Raji (cell line): ENCODE data around the gene COP1.
A peak's percentile ranks its signal among the peaks of the same experiment; 100 is the strongest.

Experiments used
- POLR2A ChIP-seq: IDR thresholded peaks from 2 replicates; pipeline ENCODE4 v1.6.1; 2011; ENCODE audit warnings: low read depth, low read length, control low read depth; ENCODE audit not compliant: insufficient read depth

Gene COP1

DNA sequence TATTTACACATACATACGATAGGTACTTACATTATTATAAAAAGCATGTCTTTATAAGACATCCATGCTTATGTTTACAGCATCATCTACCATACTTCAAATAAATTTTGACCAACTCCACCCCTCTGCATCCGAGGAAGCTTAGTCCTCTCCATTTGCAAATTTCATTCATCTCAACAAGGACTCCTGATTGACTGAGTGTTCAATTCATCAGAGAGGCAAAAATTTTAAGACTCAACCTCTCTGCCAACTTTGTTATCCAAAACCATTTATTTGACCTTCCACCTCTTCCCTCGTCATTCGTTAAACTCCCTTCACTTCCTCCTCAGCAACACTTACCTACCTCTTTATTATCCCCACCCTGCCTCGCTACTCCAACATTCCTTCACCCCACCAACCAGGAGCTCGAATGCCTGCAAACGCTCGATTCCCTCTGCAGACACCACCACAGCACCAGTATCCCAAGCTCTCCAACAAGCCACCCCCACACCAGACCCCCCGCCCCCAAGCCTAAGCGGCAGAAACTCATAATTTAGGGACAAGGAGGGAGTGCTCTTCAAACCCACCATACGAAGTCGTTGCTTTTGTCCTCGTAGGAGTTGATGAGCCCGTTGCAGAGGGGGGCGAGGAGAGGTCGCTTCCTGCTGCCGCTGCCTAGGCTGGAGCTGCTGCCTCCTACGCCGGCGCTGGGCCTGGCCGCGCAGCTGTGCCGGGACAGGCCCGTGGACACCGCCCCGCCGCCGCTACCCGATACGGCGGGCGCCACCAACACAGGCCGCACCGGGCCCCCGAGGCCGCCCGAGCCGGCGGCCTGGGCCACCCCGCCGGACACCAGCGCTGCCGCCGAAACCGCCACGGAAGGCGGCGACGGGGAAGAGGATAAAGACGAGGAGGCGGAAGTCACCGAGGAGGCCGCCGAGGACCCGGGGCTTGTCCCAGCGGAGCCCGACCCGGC is 803 bp downstream of the COP1 start:
- TF ChIP-seq POLR2A, result no peak

DNA sequence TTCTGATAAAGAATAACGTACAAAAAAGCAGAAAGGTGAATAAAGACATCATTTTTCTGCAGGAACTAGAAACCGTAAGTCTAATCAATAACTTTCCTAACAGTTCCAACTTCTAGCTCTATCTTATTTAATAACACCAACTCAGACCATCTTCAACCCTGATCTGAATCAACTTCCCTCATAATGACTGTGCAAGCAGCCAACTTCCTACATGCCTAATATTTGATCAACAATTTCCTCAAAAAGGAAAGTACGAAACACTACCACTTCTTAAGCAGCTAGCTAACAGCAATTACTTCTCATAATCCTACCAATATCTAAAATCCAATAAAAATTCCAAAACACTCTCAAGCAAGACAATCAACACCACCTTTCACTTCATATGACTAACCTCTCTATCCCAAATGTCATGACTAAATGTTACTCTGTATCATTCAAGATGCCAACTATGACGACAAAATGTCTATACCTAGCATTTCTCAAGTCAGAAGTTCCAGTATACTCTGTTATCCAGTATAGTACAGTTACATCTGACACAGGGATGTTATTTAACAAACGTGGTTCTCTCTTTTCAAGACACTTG is 1.7 kb downstream of the COP1 start:
- TF ChIP-seq POLR2A, result no peak

DNA sequence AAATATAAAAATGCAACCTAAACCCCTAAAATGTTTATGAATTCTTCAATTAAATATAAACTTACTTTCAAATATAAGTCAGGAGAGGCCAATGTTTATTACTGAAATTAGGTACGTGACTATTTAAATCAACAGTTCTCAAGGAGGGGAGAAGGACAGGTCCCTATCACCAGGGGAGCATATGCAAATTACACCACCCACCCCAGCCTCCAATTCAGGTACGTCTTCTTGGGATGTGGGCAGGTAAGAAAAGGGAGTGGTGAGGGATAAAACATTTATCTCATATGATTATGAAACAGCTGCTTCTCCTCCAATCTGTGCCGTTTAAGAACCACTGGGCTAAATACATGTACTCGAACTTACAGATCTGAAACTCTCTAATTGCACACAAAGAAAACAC is 3.4 kb downstream of the COP1 start:
- no peak for TF ChIP-seq POLR2A

DNA sequence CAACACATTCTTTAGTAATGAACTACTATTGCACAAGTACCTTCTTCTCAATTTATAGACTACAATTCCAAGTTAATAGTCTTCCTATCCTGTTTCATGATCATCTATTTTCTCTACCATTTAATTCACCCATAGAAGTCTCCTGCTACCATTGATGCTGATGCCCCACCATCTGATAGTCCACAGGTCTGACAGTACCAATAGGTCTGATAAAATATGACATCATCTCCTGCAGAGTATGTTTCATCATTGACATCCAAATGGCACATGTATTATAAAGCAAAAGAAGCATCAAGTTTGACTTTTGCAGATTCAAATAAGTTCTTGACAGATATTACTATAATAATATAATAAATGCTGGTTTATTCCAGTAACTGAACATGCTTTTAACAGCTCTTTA is 5.5 kb downstream of the COP1 start:
- TF ChIP-seq POLR2A, result no peak

DNA sequence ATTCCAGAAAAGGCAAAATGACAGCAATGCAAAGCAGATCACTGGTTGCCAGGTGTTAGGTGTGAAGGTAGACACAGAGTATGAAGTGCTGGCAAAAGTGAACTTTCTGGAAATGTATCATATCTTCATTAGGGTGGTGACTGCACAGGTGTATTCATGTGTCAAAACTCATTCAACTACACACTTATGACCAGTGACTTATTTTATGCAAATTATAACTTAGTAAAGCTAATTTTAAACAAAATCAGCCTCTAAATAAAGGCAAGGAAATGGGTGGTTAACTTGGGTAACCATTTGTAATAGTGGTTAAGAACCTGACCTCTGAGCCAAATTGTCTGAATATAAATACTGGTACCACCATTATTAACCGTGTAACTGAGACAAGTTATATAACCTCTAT is 7.4 kb downstream of the COP1 start:
- TF ChIP-seq POLR2A, result no peak

DNA sequence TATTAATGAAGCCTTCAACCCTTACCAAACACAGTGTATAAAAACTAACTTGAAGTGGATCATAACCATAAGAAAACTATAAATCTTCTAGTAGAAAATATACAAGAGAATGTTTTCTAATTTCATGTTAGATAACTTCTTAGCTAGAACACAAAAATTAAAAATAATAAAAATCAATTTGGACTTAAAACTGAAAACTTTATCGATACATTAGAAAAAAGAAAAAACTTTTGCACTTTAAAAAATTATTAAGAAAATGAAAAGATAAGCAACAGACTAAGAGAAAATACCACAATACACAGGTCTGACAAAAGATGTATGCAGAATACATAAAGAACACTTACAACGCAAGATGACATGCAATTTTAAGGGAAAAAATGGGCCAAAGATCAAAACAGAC is 8.7 kb downstream of the COP1 start:
- no peak for TF ChIP-seq POLR2A

DNA sequence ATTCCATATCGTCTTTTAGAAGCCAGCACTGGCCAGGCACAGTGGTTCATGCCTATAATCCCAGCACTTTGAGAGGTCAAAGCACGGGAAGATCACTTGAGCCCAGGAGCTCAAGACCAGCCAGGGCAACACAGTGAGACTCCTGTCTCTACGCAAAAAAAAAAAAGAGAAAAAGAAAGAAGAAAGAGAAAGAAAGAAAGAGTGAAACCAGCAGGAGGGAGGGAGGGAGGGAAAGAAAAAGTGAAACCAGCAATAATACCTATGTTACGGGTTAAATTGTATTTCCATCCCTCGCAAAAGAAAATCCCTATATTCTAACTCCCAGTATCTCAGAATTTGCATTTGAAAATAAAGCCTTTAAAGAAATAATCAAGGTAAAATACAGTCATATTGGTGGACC is 10.4 kb downstream of the COP1 start:
- no peak for TF ChIP-seq POLR2A

DNA sequence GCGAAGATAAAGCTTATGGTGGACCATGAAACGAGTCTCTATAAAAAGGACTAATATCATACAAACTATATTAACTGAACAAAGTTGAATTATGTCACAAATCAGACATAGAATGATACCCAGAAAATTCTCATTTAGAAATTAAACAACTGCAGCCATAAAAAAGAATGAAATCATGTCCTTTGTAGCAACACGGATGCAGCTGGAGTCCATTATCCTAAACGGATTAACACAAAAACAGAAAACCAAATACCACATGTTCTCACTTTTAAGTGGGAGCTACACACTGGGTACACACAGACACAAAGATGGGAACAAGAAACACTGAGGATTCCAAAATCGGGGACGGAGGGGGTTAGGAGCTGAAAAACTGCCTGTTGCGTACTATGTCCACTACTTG is 11.5 kb downstream of the COP1 start:
- TF ChIP-seq POLR2A, result no peak

DNA sequence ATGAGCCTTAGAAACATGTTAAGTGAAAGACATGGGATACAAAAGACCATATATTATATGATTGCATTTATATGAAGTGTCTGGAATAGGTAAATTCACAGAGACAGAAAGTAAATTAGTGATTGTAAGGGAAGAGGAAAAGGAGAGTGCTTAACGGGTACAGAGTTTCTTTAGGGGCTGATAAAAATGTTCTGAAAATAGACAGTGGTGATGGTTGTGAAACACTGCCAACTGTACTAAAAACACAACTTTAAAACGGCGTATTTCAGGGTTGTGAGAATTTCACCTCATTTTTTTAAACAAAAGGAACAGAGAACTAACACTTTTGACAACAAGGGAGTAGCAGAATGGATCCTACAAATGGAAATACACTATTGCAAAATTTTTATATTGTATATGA is 13.4 kb downstream of the COP1 start:
- TF ChIP-seq POLR2A, result no peak

DNA sequence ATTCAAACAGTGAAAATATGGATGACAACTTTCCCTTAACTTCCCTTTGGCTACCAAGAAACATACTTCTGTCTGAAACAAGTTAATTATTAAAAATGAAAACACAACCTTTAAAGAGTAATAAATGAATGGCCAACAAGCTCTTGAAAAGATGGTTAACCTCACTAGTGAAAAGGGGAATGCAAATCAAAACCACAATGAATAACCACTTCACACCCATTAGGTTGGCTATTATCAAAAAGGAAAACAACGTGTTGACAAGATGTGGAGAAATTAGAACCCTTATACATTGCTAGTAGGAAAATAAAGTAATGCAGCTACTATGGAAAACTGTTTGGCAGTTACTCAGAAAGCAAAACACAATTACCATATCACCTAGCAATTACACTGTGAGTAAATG is 14.1 kb downstream of the COP1 start:
- no peak for TF ChIP-seq POLR2A

DNA sequence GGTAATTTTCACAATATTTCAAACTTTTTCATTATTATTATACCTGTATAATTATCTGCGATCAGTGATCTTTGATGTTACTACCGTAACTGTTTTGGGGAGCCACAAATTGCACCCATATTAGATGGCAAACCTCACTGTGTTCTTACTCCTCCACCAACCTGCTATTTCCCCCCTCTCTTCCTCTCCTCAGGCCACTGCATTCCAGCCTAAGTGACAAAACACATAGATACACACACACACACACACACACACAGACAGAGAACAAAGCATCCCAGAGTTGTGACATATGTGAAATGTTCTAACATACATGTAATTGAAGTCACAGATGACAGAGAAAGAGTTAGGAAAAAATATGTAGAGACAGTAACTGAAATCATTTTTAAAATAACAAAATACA is 18.5 kb downstream of the COP1 start:
- no peak for TF ChIP-seq POLR2A

DNA sequence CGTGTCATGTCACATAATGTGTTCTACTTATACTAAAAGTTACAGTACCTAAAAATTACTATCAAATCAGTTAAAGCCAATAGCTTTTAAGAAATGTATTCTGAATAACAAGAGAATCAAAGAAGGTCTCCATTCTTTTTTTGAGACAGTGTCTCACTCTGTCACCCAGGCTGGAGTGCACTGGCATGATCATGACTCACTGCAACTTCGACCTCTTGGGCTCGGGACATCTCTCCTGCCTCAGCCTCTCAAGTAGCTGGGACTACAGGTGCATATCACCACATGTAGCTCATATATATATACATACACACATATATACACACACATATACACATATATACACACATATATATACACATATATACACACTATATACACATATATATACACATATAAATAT is 20.1 kb downstream of the COP1 start:
- no peak for TF ChIP-seq POLR2A

DNA sequence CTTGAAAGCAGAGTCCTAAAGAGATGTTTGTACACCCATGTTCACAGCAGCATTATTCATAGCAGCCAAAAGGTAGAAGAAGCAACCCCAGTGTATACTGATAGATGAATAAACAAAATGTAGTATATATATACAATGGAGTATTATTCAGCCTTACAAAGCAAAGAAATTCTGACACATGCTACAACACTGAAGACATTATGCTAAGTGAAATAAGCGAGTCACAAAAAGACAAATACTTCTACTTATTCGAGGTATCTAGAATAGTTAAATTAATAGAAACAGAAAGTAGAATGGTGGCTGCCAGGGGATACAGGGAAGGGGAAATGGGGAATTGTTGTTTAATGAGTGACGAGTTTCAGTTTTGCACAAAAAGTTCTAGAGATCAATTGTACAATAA is 23.5 kb downstream of the COP1 start:
- TF ChIP-seq POLR2A, result no peak

DNA sequence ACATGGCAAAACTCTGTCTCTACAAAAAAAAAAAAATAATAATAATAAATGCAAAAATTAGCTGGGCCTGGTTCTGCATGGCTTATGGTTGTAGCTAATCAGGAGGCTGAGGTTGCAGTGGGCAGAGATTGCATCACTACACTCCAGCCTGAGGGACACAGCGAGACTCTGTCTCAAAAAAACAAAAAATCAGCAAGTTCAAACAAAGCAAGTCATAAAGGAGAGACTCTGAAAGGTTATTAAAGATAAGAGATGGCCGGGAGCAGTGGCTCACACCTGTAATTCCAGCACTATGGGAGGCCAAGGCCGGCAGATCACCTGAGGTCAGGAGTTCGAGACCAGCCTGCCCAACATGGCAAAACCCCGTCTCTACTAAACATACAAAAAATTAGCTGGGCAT is 28.8 kb downstream of the COP1 start:
- no peak for TF ChIP-seq POLR2A

DNA sequence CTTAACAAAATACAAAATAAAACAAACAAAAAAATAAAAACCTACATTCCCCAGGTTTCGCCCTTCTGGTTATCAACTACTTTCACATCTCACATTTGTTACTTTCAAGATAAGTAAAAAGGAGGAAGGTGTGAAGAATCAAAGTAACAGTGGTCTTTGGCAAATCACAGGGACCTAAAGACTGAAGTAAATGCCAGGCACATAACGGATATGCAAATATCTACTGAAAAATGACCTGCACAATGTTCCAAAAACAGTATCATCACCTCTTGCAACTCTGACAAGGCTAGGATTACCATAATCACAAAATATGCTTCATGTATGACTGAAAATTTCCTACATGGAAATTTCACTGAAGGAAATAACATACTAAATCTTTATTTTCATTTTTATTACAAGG is 29.3 kb downstream of the COP1 start:
- TF ChIP-seq POLR2A, result 0 out of 2 replicates have a peak, but pooled peaks have one; percentile 25

DNA sequence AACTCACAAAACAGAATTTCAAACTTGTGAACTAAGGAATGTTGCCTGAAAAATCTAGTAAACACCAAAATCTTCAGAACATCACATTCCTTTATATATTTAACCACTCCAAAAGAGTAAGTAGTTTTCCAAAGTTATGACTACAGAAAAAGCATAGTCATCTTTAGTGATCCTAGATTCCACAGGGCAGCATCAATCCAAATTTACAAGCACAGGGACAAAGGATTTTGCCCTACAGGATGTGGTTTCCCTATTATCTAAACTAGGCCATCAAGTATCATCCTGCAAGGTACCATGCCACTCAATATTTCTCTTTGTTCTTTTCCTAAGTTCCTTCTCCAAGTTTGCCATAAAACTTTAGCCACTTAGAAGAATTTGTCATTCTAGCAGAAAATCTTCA is 33.0 kb downstream of the COP1 start:
- TF ChIP-seq POLR2A, result no peak

DNA sequence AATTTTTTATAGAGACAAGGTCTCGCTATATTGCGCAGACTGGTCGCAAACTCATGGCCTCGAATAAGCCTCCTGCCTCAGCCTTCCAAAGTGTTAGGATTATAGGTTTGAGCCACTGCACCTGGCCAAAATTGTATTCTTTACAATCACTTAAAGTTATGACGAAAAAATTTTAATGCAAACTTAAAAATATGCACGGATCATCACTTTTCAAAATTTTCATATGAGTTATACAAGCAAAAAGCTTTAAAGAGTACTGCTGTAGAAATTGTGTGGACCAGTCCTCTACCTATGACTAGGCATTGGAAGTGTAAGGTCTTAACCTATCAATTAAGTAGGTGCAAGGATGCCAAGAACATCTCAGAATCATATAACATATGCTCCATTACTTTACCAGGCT is 34.9 kb downstream of the COP1 start:
- no peak for TF ChIP-seq POLR2A

DNA sequence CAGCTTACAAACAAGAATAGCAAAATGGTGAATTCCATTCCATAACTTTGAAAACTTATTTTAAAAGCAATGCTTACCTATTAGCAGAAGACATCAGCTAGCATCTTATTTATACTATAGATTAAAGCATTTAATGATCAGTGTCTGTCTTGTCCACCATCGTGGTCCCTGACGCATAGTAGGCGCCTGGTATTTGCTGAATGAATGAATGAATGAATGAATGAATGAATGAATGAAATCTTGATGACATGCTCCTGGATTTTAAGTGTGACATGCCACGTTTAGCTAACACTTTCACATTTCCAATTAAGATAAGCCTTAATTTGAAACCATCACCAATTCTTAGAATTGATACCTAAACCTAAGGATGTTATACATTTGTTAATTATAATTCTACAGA is 39.9 kb downstream of the COP1 start:
- no peak for TF ChIP-seq POLR2A
